Measurements from ENCODE around the gene CLPTM1L.
A peak's percentile ranks its signal among the peaks of the same experiment; 100 is the strongest.

The CLPTM1L gene

GRCh38 chr5:1325191-1325741 is 19.6 kb downstream of the CLPTM1L start:
- no peak for DNase-seq

- DNase-seq = no peak
Observed at GRCh38 chr5:1324719-1325190, 20.1 kb downstream of the CLPTM1L start.

DNA sequence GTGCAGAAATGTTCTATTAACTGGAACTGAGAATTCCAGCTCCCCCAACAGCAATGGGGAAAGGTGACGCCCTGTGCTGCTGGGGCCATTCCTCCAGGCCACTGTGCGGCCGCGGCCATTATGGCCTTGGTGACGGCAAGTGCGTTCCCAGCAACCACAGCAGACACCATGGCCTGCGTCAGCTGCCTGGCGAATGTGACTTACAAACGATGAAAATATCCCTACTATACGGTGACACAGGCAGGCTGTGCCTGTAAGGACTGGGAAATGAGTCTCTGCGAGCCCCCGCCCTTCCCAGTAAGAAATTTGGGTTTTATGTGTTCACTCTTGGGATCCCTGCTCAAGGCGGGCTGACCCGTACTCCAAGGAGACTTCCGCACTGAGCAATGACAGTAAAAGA is 20.6 kb downstream of the CLPTM1L start:
- DNase-seq = no peak

DNA sequence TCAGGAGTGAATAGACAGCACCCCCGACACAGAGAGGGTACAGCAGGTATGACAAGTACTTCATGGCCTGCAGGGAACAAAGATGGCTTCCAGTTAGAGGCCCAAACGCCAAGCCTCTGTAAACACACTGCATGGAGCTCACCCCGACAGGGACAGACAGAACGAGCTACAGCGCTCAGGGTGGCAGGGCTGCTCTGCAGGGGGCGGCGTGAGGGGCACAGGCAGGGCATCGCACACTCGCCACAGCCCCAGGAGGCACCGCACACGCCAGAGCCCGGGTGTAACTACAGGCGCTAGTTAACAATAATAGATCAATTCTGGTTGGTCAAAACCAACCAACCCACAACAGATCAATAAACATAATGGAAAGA is 21.1 kb downstream of the CLPTM1L start:
- no peak for DNase-seq

GRCh38 chr5:1322955-1323802 is 21.7 kb downstream of the CLPTM1L start:
- peak; percentile 17 for DNase-seq

GRCh38 chr5:1322036-1322900 is 22.6 kb downstream of the CLPTM1L start:
- DNase-seq = peak; percentile 7

DNA sequence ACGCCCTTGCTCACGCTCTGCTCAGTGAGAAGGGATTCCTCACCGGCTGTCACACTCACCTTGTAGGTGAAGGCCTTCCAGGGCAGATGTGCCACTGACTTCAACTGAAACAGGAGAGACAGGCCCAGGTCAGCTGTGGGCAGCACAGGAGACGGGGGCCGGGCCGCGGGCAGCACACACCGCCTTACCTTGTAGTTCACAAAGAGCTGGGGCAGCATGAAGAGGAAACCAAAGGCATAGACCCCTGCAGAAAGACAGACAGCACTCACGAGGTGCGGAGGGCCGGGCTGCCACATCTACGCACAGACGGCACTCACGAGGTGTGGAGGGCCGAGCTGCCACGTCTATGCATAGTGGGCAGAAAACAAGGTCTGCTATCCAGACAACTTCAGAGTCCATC is 23.3 kb downstream of the CLPTM1L start:
- DNase-seq = peak; percentile 7

DNA sequence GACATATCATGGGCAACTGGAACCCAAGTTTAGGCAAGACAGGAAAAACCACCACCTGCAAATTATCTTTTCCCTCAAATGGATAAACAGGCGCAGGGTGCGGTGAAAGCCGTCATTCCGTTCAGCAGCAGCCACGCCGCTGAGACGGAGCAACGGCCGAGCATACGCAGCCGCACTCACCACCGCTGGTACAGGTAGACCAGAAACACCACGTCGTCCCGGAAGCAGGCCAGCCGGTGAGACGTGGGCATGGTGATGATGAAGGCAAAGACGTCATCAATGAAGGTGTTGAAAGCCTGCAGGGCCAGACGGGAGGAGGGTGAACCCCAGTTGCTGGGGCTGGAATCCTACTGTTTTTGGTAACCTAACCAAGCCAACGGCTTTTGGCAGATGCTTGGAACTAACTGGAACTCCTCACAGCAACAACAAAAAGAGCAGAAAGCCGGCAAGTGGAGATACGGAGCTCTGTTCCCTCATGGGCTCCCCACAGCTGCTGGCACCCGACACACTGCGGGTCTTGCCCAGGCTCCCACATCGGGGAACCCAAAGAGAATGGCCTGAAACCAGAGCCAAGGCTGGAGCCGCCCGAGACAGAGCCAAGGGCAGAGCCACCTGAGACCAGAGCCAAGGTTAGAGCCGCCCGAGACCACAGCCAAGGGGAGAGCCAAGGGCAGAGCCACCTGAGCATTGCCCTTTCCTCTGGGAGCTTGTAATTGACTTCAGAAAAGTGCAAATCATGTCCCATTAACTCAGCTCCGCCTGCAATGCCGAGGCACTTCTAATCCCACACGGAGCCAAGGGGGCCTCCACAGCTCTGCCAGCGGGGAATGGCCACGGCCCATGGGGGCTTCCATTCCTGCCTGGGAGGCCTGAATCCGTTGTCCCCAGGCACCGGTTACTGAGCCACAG is 24.2 kb downstream of the CLPTM1L start:
- peak; percentile 13 for DNase-seq

- DNase-seq = peak; percentile 12
Observed at GRCh38 chr5:1319436-1320256, 25.3 kb downstream of the CLPTM1L start.

- DNase-seq = peak; percentile 13
Observed at GRCh38 chr5:1318659-1319251, 26.1 kb downstream of the CLPTM1L start.

DNA sequence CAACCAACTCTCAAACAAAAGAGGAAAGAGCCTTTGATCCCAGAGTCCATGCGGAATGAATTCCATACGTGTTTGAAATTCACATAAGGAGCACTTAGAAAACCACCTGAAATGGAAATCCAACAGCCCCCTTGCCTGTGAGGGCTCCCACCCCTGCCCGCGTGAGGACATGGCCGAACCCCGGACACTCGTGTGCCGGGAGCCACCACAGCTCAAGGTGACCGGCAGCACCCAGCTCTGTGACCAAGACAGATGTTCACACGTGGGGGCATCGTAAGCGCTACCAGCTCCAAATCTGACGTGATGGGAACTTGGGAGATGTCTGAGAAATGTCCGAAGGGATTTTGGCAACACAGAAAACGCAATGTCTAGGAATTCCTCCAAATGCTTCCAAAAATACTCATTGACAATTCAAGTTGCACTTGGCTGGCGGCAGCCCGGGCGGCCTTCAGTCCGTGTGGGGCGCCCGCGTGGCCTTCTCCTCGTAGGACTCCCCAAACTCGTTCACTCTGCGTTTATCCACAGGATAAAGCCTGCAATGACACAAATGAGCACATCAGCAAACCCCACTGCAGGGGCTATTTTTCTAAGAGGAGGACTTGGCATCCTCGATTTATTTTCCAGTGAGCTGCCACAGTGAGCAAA is 26.9 kb downstream of the CLPTM1L start:
- DNase-seq = peak; percentile 6

GRCh38 chr5:1316588-1317340 is 28.1 kb downstream of the CLPTM1L start:
- peak; percentile 23 for DNase-seq

DNA sequence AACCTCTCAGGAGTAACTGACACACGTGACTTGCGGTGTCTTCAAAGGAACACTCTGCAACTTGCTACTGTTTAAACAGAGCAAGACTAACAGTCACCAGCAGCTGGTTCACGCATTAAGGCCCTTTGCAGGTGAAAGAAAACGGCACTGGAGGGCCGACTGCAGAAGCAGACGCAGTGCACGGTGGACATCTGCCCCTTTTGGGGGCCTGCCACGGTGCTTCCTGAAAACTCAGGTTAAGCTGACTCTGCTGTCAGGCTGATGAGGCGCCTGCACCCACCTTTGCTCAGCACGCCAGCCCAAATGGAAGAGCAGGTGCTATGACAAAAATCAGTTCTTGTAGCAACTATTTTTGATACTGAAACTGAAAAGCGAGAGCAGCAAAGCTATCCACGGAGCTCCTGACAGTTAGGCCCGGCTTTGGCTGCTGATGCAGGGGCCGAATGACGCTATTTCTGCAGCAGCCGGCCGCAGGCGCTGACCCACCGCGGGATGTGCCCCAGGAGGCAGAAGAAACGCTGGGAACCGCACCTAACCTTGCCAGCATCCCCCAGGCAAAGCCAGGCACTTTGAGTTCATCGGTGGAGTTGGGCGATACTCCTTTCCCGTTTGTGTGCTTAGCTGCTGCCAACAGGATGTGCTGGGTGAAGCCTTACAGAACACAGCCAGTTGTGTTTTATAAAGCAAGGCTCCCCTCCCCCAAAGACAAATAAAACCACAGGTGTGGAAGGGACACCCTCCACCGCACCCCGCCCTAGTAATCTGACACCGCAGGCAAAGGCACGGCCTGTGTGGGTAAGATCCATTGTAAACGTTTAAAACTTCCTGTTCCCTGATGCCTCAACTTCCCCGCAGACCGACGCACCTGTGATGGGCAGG is 29.0 kb downstream of the CLPTM1L start:
- peak; percentile 38 for DNase-seq

GRCh38 chr5:1315018-1315708 is 29.7 kb downstream of the CLPTM1L start:
- no peak for DNase-seq

GRCh38 chr5:1314564-1314982 is 30.3 kb downstream of the CLPTM1L start:
- no peak for DNase-seq

GRCh38 chr5:1312993-1313833 is 31.7 kb downstream of the CLPTM1L start:
- no peak for DNase-seq

- no peak for DNase-seq
Observed at GRCh38 chr5:1312206-1312605, 32.7 kb downstream of the CLPTM1L start.
